Urothelium cell line (cell line): ENCODE measurements around the gene CDH4.

ENCODE experiments used
- DNase-seq: peaks from one replicate; pipeline ENCODE4 v3.0.0; 2011; ENCODE audit warnings: low spot score, mixed read lengths
- FAIRE-seq: peaks from 2 replicates; lab custom pipeline; 2011; peaks lifted over from hg19 to GRCh38; lab: Jason Lieb, UNC

The CDH4 gene

GRCh38 chr20:61524951-61525666, 273.0 kb downstream of the CDH4 start:
- DNase-seq (no peak), FAIRE-seq (no peak)

DNA sequence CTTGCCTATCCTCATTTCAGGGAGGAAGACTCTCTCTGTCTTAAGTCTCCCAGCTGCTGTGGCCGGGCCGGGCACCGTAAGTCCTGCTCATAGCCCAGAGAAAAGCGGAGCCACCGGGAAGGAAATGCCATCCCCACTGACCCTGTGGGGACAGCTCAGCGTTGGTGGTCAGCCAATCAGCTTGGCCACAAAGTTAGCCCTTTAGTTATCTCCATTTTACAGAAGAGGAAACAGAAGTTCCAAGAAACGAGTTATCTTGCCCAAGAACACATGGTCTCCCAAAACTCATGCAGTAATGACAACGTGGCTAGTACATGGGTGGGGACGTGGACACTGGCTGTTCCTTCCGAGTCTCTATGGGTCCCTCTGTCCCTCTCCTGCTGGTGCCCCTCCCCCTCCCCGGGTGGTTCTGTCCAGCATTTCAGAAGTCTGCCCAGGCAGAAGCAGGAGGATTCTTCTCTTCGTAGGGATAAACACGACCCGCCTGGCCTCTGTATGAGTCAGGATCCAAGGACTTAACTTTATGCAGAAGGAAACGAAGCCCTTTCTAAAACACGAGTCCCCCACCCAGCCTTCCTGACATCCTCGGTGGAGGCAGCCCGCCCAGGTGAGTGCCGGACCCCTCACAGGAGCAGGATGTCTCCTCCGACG, 273.8 kb downstream of the CDH4 start:
- no peak for FAIRE-seq
- no peak for DNase-seq

GRCh38 chr20:61526907-61527306, 274.8 kb downstream of the CDH4 start:
- DNase-seq (no peak), FAIRE-seq (no peak)

GRCh38 chr20:61527626-61528025, 275.6 kb downstream of the CDH4 start:
- DNase-seq, result no peak
- no peak for FAIRE-seq

GRCh38 chr20:61528591-61528990, 276.5 kb downstream of the CDH4 start:
- DNase-seq (no peak), FAIRE-seq (no peak)

- no peak for FAIRE-seq
- no peak for DNase-seq
These were observed 277.3 kb downstream of the CDH4 start for GRCh38 chr20:61529354-61529753.

- DNase-seq (peak; percentile 88), FAIRE-seq (no peak)
These were observed 279.7 kb downstream of the CDH4 start for GRCh38 chr20:61531553-61532345.

DNA sequence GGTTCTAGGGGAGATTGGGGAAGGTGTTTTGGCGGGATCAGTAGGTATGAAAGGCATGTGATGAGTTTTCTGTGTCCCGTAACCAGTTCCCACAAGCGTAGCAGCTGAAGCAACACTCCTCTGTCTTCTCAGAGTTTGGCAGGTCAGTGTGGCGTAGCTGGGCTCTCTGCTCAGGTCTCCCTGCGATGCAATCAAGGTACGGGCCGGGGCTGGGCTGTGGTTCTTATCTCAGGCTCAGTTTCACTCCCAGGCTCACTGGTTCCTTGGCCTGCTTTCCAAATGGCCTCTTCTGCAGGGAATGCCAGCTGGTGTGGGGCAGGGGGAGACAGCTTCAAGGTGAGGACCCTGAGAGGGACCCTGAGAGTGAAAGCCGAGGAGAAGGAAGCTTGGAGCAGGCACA, 280.7 kb downstream of the CDH4 start:
- no peak for DNase-seq
- FAIRE-seq, result no peak

DNA sequence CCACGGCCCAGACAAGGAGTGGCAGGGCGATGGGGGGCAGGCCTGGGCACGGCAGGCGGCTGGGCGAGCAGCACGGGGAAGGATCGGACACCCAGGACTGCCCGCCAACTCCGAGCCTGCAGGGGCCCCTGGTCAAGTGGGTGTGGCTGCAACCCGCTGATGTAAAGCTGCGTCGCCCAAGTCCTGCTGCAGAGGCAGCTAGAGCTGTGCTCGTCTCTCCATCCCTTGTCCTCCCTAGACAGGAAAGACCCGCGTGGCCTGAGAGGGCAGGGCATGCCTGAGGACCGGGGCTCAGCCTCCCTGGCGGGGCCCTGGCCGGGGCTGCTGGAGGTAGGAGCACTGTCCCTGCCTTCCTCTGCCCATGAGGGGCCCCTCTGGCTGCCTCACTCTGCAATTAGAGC, 281.2 kb downstream of the CDH4 start:
- DNase-seq, result no peak
- FAIRE-seq, result no peak

DNA sequence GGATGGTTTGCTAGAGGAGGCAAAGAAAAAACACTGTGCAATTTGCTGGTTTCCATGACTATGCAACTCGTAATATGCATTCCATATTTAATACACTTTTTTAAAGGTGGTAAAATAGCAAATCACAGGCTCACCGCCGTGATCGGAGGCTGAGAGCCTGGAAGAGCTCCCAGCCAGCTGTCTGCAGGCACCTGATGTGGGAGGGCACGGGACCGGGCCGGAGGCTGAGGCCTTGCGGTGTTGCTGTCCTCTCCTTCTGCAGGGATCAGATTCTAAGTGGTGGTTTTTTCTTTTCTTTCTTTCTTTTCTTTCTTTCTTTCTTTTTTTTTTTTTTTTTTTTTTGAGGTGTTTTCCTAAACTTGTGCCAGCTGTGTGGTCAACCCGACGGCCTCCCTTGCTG, 282.3 kb downstream of the CDH4 start:
- FAIRE-seq (no peak), DNase-seq (no peak)

GRCh38 chr20:61535091-61535490, 283.0 kb downstream of the CDH4 start:
- DNase-seq, result no peak
- FAIRE-seq, result no peak

DNA sequence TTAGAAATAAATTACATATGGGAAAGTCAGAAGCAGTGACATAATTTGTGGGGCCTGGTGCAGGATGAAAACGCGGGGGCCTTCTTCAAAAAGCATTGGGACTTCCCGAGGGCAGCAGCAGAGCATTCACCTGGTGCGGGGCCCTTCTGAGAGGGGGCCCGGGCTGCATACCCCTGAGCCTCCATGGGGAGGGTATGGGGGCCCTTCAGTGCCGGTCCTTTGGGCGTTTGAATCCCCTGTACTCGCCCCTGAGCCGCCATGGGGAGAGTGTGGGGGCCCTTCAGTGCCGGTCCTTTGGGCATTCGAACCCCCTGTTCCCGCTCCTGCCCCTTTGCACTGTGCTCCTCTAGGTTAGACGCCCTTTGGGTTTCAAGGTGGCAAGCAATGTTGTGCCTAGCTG, 283.5 kb downstream of the CDH4 start:
- FAIRE-seq, result no peak
- no peak for DNase-seq

DNA sequence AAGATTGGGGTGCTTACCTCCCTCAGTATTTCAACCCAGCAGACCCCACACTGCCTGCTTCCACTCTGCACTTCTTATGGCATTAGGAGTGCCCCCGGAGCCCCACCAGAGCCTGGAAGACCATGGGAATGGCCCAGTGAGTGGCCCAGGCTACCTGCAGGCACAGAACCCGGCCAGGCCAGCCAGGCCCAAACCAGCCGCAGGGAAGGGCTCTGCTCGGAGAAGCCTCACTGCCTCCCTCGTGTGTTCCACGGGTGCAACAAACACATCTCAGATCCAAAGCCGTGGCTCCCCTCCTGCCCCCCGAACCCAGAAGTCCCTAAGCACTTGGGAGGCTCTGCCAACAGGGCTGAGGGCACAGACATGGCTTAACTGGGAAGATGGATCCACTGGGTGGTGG, 283.9 kb downstream of the CDH4 start:
- DNase-seq (no peak), FAIRE-seq (no peak)

GRCh38 chr20:61536671-61537070, 284.6 kb downstream of the CDH4 start:
- DNase-seq (no peak), FAIRE-seq (no peak)

GRCh38 chr20:61537239-61538182, 285.4 kb downstream of the CDH4 start:
- FAIRE-seq, result no peak
- DNase-seq, result no peak

DNA sequence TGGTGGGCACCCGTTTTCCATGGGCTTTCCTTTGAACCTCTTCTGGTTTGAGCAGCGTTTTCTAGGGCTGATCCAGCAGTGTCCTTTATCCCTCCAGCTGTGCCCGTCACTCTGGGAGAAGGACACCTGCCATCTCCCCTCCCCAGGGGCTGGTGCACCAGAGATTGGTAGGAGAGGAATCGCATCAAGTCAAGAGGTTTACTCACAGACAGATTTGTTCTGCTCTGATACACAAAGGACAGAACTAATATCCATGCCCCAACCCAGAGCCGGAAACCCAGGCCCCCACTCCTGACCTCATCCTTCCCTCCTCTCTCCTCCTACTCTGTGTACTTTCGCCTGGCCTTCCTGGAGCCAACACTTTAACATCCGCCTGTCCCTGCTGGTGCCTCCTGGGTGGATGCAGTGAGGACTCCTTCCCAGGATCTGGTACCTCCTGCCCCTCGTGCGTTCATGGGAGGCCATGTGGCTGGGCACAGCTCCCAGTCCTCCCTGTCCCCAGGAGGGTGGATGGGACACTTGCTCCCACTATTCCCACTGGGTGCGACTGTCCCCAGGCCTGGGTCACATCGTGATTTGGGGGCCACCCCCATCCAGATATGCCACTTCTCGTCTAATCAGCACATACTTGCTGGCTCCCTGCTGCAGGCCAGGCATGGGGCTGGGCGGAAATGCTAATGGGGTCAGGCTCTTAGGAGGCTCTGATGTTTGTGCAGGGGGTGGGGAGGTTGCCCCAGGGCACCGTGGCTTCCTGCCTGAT, 286.3 kb downstream of the CDH4 start:
- DNase-seq (no peak), FAIRE-seq (no peak)

- FAIRE-seq, result no peak
These were observed 286.8 kb downstream of the CDH4 start for GRCh38 chr20:61538943-61539265.

DNA sequence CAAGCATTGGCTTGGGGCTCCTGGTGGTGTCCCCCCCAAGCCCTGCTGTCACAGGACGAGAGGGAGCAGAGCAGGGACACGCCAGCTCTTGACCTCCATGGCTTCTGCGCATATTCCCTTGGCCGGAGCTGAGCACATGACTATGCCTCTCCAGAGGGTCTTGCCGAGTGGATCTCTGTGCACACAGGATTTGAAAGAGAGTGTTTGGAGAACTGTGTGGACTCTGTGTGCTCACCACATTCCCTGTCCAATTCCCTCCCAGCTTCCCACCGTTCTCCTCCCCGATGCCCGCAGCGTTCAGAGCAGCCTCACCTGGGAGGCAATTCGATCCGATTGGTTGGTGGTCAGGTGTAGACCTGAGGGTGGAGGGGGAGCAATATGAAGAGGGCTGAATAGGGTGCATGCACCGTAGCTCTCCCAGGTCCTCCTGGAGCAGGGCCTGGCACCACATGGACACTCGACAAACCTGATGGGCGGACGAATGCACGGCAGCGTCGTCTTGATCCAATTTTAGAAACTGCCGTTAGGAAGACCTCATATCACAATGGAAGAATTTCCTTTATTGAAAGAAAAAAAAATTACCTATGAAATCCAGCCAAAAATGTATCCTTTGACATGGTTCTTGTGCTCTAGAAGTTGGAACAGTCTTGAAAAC, 287.8 kb downstream of the CDH4 start:
- DNase-seq (no peak), FAIRE-seq (no peak)

More at GRCh38 chr20:61538943-61539265, 286.8 kb downstream of the CDH4 start:
- DNase-seq, result no peak

DNA sequence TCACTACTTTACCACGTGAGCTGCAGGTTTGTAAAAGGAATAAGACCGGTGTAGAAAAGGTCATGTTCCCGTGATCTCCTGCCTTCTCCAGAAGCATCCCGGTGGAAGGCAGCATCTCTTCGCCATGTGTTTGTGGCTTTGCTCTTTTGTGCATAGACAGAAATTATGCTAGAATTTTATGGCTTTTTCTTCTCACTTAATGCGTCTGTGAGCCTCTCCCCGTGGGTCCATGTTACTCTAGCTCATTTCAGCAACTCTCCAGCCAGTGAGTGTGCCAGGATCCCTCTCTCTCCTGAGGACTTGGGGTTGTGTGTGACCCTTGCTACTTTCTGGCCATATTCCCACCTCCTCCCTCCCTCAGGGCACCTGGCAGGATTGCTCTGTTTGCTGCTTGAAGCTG, 289.5 kb downstream of the CDH4 start:
- FAIRE-seq (no peak), DNase-seq (no peak)

DNA sequence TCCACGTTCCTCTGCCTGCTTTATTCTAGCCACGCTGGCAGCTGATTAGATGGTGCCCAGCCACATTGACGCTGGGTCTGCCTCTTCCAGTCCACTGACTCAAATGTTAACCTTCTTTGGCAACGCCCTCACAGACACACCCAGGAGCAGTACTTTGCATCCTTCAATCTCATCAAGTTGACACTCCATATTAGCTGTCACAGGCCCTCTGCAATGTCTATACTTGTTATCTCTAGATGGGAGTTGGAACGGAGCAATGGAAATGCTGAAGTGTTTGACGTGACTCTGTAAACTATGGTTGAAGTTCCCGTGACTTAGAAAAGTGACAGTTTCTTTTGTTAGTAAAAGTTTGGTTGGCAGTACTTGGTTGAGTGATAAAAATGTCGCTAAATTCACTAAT, 291.0 kb downstream of the CDH4 start:
- FAIRE-seq (no peak), DNase-seq (no peak)
